ENCODE results near the gene YRDC.
A peak's percentile ranks its signal among the peaks of the same experiment; 100 is the strongest.

The YRDC gene

GRCh38 chr1:37765916-37766664, 41.9 kb downstream of the YRDC start:
- peak; percentile 20 for DNase-seq

DNA sequence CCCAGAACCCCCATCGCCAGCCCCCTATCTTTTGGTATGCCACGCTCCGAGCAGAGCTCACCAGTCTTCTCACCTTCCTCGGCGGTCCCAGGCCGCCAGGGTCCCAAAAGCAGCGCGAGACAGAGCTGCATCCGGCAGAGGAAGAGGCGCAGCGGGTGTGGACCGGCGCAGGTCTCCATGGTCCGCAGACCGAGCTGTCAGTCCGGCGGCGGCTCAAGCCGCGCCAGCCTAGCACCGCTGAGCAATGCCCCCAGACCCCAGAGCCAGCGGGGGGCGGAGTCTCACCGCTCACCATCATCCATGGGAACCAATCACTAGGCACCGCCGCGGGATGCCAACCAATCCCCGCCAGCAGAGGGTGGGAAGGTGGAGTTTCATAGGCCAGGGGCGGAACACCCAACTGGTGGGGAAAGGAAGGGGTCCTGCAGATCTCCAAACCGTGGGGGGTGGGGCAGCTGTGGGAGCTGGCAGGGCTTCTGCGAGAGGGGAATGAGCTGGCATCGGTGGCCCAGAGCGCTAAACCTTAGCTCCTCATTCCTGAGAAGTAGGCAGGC, 43.0 kb downstream of the YRDC start, which contains the start of gene EPHA10:
Gene EPHA10, minus strand, starts transcription at position 233 of the 554 bp plus-strand sequence. Its CDS starts 54 bp downstream, at position 179.
- no peak for DNase-seq

- DNase-seq, result peak; percentile 52
Observed at GRCh38 chr1:37764414-37764825, 43.6 kb downstream of the YRDC start.

DNA sequence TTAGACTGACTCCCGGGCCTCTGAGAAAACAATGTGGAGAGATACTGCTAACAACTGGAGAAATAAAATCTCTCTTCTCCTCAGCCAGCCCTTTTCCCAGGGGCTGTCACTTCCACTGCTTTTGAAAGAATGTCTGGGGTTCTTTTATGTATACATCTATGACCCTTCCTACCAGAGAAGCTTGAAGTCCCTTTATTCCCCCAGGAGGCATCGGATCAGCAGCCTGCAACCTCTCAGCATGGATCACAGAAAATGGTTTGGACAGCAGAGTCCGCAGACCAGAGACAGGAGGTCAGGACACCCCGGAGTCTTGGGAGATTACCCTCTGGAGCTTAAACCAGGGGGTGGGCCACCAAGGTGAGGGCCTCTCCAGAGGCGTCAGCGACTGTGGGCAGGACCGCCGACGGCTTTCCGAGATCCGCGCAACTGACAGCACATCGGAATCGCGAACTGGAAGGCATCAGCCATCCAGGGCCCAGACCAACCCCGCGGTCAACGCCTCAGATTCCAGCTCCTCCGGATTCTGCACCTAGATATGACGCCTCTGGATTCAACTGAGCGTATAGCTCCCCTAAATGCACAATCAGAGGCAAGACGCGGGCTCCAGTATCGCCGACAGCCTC, 44.1 kb downstream of the YRDC start:
- DNase-seq, result no peak

- DNase-seq, result no peak
Observed at GRCh38 chr1:37762516-37762915, 45.5 kb downstream of the YRDC start.

DNA sequence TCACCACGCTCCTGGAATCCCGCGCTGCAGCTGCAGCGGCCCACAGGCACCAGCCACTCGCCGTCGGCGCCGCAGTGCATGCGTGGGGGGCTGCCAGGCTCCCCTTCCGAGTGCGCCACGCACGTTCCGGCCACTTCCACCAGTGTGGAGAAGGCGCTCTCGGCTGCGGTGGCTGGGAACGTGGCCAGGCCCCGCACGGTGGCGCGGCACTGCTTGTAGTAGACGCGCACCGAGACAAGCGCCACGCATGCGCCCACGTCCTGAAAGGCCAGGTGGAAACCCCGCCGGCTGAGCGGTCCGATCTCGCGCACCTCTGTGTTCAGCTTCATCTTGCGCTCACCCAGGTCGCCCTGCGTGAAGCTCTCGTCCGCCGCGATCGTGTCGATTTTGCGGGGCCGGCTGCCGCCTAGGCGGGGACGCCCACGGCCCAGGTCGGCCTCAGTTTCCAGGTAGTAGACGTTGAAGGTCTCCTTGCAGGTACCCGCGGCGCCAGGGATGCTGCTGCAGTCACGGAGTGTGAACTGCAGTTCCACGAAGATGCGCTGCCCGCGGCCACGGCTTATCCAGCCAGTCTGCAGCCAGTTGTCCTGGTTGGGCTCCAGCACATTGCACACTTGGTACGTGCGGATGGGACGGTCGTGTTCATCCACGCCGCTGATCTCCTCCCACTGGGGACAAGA, 46.5 kb downstream of the YRDC start:
- DNase-seq, result no peak

DNA sequence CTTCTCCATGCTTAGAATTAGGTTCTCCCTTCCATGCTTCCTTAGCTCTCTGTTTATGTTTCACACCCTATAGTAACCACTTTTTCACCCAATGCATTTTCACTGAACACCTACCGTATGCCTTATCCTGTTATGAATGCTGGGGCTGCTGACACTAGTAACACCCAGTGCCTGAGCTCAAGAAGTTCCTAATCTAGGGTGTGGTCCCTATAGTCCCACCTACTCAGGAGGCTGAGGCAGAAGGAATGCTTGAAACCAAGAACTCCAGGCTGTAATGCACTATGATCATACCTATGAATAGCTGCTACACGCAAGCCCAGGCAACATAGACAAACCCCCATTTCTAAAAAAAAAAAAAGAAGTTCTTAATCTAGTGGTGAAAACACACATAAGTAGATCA, 48.6 kb downstream of the YRDC start:
- DNase-seq, result no peak

GRCh38 chr1:37755951-37756560, 52.0 kb downstream of the YRDC start:
- no peak for DNase-seq

DNA sequence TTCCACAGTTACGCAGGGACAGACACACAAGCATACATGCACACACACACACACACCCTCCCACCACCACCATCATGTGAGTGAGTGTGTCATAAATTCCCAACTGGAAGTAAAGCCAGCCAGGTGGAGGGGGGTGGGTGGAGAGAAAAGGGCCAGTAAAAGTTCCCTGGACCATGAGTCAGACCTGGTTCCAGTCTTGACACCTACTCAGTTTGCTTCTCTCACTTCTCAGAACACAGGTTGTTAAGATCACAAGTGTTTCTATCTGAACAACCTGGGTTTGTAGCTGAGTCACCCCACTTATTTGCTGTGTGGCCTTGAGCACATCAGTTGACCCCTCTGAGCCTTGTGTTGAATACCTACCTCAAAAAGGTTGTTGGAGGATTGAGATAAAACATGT, 52.7 kb downstream of the YRDC start:
- DNase-seq, result peak; percentile 36

- DNase-seq, result no peak
Observed at GRCh38 chr1:37753473-37754321, 54.3 kb downstream of the YRDC start.
